ENCODE data around the gene SUGCT.
"Not testable (repeated sequence)": the region's sequence is repeated elsewhere in the genome, so short reads cannot be mapped to it uniquely, and the experiment has no call there.

Gene SUGCT

GRCh38 chr7:40650903-40651302, 516.1 kb downstream of the SUGCT start:
- not testable (repeated sequence) for H3K27ac ChIP-seq (ENCODE audit: low read length); H3K4me3 ChIP-seq (ENCODE audit: low read length); H3K36me3 ChIP-seq (ENCODE audit: control insufficient read depth, insufficient read depth, low read length); H3K9me3 ChIP-seq (ENCODE audit: control insufficient read depth, insufficient read depth, low read length); H3K4me1 ChIP-seq (ENCODE audit: control insufficient read depth, insufficient read depth, low read length); H3K27me3 ChIP-seq (ENCODE audit: control insufficient read depth, insufficient read depth, low read length); DNase-seq (ENCODE audit: low read depth, low spot score)
- WGBS (ENCODE audit: insufficient coverage, insufficient read length): no CpG with 5 or more reads among the region's 1 CpG

GRCh38 chr7:40654171-40654570, 519.4 kb downstream of the SUGCT start:
- Histone ChIP-seq H3K27ac (ENCODE audit: low read length) (no peak overlapping the region), H3K27me3 (ENCODE audit: control insufficient read depth, insufficient read depth, low read length) (no peaks in the 10 kb centered on the region), H3K4me1 (ENCODE audit: control insufficient read depth, insufficient read depth, low read length) (no peaks in the 10 kb centered on the region), H3K36me3 (ENCODE audit: control insufficient read depth, insufficient read depth, low read length) (no peaks in the 10 kb centered on the region), H3K9me3 (ENCODE audit: control insufficient read depth, insufficient read depth, low read length) (no peaks in the 10 kb centered on the region), H3K4me3 (ENCODE audit: low read length) (no peak overlapping the region)
- WGBS (ENCODE audit: insufficient coverage, insufficient read length): no CpG with 5 or more reads among the region's 4 CpGs
- no peak for DNase-seq (ENCODE audit: low read depth, low spot score)

GRCh38 chr7:40655426-40655825, 520.6 kb downstream of the SUGCT start:
- DNase-seq (ENCODE audit: low read depth, low spot score): no peak
- no peak overlapping the region for H3K27ac ChIP-seq (ENCODE audit: low read length)
- H3K36me3 ChIP-seq (ENCODE audit: control insufficient read depth, insufficient read depth, low read length): no peaks in the 10 kb centered on the region
- H3K9me3 ChIP-seq (ENCODE audit: control insufficient read depth, insufficient read depth, low read length): no peaks in the 10 kb centered on the region
- no peaks in the 10 kb centered on the region for H3K4me1 ChIP-seq (ENCODE audit: control insufficient read depth, insufficient read depth, low read length)
- WGBS (ENCODE audit: insufficient coverage, insufficient read length): no CpG with 5 or more reads among the region's 1 CpG
- H3K27me3 ChIP-seq (ENCODE audit: control insufficient read depth, insufficient read depth, low read length): no peaks in the 10 kb centered on the region
- H3K4me3 ChIP-seq (ENCODE audit: low read length): no peak overlapping the region

GRCh38 chr7:40656349-40656748, 521.5 kb downstream of the SUGCT start:
- WGBS (ENCODE audit: insufficient coverage, insufficient read length): no CpG with 5 or more reads among the region's 2 CpGs
- H3K27me3 ChIP-seq (ENCODE audit: control insufficient read depth, insufficient read depth, low read length): no peaks in the 10 kb centered on the region
- H3K9me3 ChIP-seq (ENCODE audit: control insufficient read depth, insufficient read depth, low read length): no peaks in the 10 kb centered on the region
- H3K4me1 ChIP-seq (ENCODE audit: control insufficient read depth, insufficient read depth, low read length): no peaks in the 10 kb centered on the region
- no peak overlapping the region for H3K27ac ChIP-seq (ENCODE audit: low read length)
- no peak overlapping the region for H3K4me3 ChIP-seq (ENCODE audit: low read length)
- H3K36me3 ChIP-seq (ENCODE audit: control insufficient read depth, insufficient read depth, low read length): no peaks in the 10 kb centered on the region
- DNase-seq (ENCODE audit: low read depth, low spot score): no peak

- Histone ChIP-seq H3K36me3 (ENCODE audit: control insufficient read depth, insufficient read depth, low read length) (no peaks in the 10 kb centered on the region), H3K4me1 (ENCODE audit: control insufficient read depth, insufficient read depth, low read length) (no peaks in the 10 kb centered on the region), H3K27ac (ENCODE audit: low read length) (no peak overlapping the region), H3K9me3 (ENCODE audit: control insufficient read depth, insufficient read depth, low read length) (no peaks in the 10 kb centered on the region), H3K4me3 (ENCODE audit: low read length) (no peak overlapping the region), H3K27me3 (ENCODE audit: control insufficient read depth, insufficient read depth, low read length) (no peaks in the 10 kb centered on the region)
- WGBS (ENCODE audit: insufficient coverage, insufficient read length): no CpG with 5 or more reads among the region's 2 CpGs
- no peak for DNase-seq (ENCODE audit: low read depth, low spot score)
Measured at GRCh38 chr7:40658729-40659128, 523.9 kb downstream of the SUGCT start.

GRCh38 chr7:40659231-40659630, 524.4 kb downstream of the SUGCT start:
- Histone ChIP-seq H3K4me1 (ENCODE audit: control insufficient read depth, insufficient read depth, low read length) (no peaks in the 10 kb centered on the region), H3K9me3 (ENCODE audit: control insufficient read depth, insufficient read depth, low read length) (no peaks in the 10 kb centered on the region), H3K4me3 (ENCODE audit: low read length) (no peak overlapping the region), H3K27me3 (ENCODE audit: control insufficient read depth, insufficient read depth, low read length) (no peaks in the 10 kb centered on the region), H3K36me3 (ENCODE audit: control insufficient read depth, insufficient read depth, low read length) (no peaks in the 10 kb centered on the region), H3K27ac (ENCODE audit: low read length) (no peak overlapping the region)
- no peak for DNase-seq (ENCODE audit: low read depth, low spot score)
- no CpG with 5 or more reads among the region's 2 CpGs for WGBS (ENCODE audit: insufficient coverage, insufficient read length)

- Histone ChIP-seq H3K27me3 (ENCODE audit: control insufficient read depth, insufficient read depth, low read length) (no peaks in the 10 kb centered on the region; the same call in 1 of the 2 replicates), H3K36me3 (ENCODE audit: control insufficient read depth, insufficient read depth, low read length) (no peaks in the 10 kb centered on the region), H3K4me3 (ENCODE audit: low read length) (no peak overlapping the region), H3K4me1 (ENCODE audit: control insufficient read depth, insufficient read depth, low read length) (no peaks in the 10 kb centered on the region), H3K27ac (ENCODE audit: low read length) (no peak overlapping the region), H3K9me3 (ENCODE audit: control insufficient read depth, insufficient read depth, low read length) (no peaks in the 10 kb centered on the region)
- no CpG with 5 or more reads among the region's 2 CpGs for WGBS (ENCODE audit: insufficient coverage, insufficient read length)
- no peak for DNase-seq (ENCODE audit: low read depth, low spot score)
Measured at GRCh38 chr7:40673285-40673684, 538.5 kb downstream of the SUGCT start.

GRCh38 chr7:40674316-40674715, 539.5 kb downstream of the SUGCT start:
- WGBS (ENCODE audit: insufficient coverage, insufficient read length): no CpG with 5 or more reads among the region's 3 CpGs
- H3K27ac ChIP-seq (ENCODE audit: low read length): no peak overlapping the region
- DNase-seq (ENCODE audit: low read depth, low spot score): no peak
- no peaks in the 10 kb centered on the region for H3K36me3 ChIP-seq (ENCODE audit: control insufficient read depth, insufficient read depth, low read length)
- no peaks in the 10 kb centered on the region for H3K9me3 ChIP-seq (ENCODE audit: control insufficient read depth, insufficient read depth, low read length)
- no peaks in the 10 kb centered on the region; the same call in 1 of the 2 replicates for H3K27me3 ChIP-seq (ENCODE audit: control insufficient read depth, insufficient read depth, low read length)
- no peaks in the 10 kb centered on the region for H3K4me1 ChIP-seq (ENCODE audit: control insufficient read depth, insufficient read depth, low read length)
- no peak overlapping the region for H3K4me3 ChIP-seq (ENCODE audit: low read length)

GRCh38 chr7:40675741-40676140, 540.9 kb downstream of the SUGCT start:
- Histone ChIP-seq H3K4me3 (ENCODE audit: low read length) (no peak overlapping the region), H3K27ac (ENCODE audit: low read length) (no peak overlapping the region), H3K27me3 (ENCODE audit: control insufficient read depth, insufficient read depth, low read length) (no peaks in the 10 kb centered on the region; the same call in 1 of the 2 replicates), H3K9me3 (ENCODE audit: control insufficient read depth, insufficient read depth, low read length) (no peaks in the 10 kb centered on the region), H3K4me1 (ENCODE audit: control insufficient read depth, insufficient read depth, low read length) (no peaks in the 10 kb centered on the region), H3K36me3 (ENCODE audit: control insufficient read depth, insufficient read depth, low read length) (no peaks in the 10 kb centered on the region)
- WGBS (ENCODE audit: insufficient coverage, insufficient read length): no CpG with 5 or more reads among the region's 3 CpGs
- DNase-seq (ENCODE audit: low read depth, low spot score): no peak

GRCh38 chr7:40676221-40676620, 541.4 kb downstream of the SUGCT start:
- H3K27ac ChIP-seq (ENCODE audit: low read length): no peak overlapping the region

GRCh38 chr7:40680657-40681056, 545.9 kb downstream of the SUGCT start:
- WGBS (ENCODE audit: insufficient coverage, insufficient read length): no CpG with 5 or more reads among the region's 1 CpG
- Histone ChIP-seq H3K9me3 (ENCODE audit: control insufficient read depth, insufficient read depth, low read length) (no peaks in the 10 kb centered on the region), H3K27ac (ENCODE audit: low read length) (no peak overlapping the region), H3K36me3 (ENCODE audit: control insufficient read depth, insufficient read depth, low read length) (no peaks in the 10 kb centered on the region), H3K4me1 (ENCODE audit: control insufficient read depth, insufficient read depth, low read length) (no peaks in the 10 kb centered on the region), H3K27me3 (ENCODE audit: control insufficient read depth, insufficient read depth, low read length) (no peaks in the 10 kb centered on the region), H3K4me3 (ENCODE audit: low read length) (no peak overlapping the region)
- DNase-seq (ENCODE audit: low read depth, low spot score): peak; percentile 27

More at GRCh38 chr7:40676221-40676620, 541.4 kb downstream of the SUGCT start:
- no peaks in the 10 kb centered on the region for H3K9me3 ChIP-seq (ENCODE audit: control insufficient read depth, insufficient read depth, low read length)
- H3K4me3 ChIP-seq (ENCODE audit: low read length): no peak overlapping the region
- H3K4me1 ChIP-seq (ENCODE audit: control insufficient read depth, insufficient read depth, low read length): no peaks in the 10 kb centered on the region
- H3K36me3 ChIP-seq (ENCODE audit: control insufficient read depth, insufficient read depth, low read length): no peaks in the 10 kb centered on the region
- no peak for DNase-seq (ENCODE audit: low read depth, low spot score)
- H3K27me3 ChIP-seq (ENCODE audit: control insufficient read depth, insufficient read depth, low read length): no peaks in the 10 kb centered on the region; the same call in 1 of the 2 replicates
- no CpG with 5 or more reads among the region's 6 CpGs for WGBS (ENCODE audit: insufficient coverage, insufficient read length)
